GM19099 (cell line): ENCODE measurements around the gene EFCAB14.

Experiments used
- POLR2A ChIP-seq: IDR thresholded peaks from 3 replicates; pipeline ENCODE4 v1.6.1; 2011; ENCODE audit warnings: low read depth; ENCODE audit not compliant: insufficient read length; ENCODE audit errors: extremely low read depth

The EFCAB14 gene

GRCh38 chr1:46725736-46726108, 6.8 kb upstream of the EFCAB14 start:
- TF ChIP-seq POLR2A: no peak

- TF ChIP-seq POLR2A: no peak
Observed at GRCh38 chr1:46724991-46725735, 6.2 kb upstream of the EFCAB14 start.

- TF ChIP-seq POLR2A: no peak
Observed at GRCh38 chr1:46723901-46724300, 5.0 kb upstream of the EFCAB14 start.

DNA sequence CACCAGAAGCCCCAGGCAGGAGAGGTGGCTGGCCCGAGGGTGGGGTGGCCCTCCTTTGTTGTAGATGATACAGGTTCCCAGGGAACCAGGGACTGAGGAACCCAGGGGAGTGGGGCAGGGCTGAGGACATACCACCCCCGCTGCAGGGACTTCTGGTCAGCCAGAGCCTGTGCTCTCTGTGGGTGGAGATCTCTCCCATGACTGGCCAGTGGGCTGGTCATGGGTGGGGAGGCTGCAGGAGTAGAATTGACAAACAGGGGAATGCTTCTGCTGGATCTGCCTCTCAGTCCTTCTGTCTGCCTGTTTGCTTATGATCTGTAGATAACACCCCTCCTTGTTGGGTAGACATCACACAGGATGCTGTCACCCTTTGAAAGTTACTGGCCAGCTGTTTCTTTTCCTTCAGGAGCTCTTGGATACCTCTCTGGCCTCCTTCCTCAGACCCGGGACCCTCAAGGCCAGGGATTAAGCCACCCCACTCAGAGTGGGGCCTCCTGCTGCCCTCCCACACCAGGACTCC, 2.8 kb upstream of the EFCAB14 start:
- no peak for TF ChIP-seq POLR2A

- TF ChIP-seq POLR2A: no peak
Observed at GRCh38 chr1:46721204-46721603, 2.3 kb upstream of the EFCAB14 start.

GRCh38 chr1:46719689-46720088, 775 bp upstream of the EFCAB14 start:
- no peak for TF ChIP-seq POLR2A

GRCh38 chr1:46718340-46718726, 581 bp downstream of the EFCAB14 start:
- no peak for TF ChIP-seq POLR2A

DNA sequence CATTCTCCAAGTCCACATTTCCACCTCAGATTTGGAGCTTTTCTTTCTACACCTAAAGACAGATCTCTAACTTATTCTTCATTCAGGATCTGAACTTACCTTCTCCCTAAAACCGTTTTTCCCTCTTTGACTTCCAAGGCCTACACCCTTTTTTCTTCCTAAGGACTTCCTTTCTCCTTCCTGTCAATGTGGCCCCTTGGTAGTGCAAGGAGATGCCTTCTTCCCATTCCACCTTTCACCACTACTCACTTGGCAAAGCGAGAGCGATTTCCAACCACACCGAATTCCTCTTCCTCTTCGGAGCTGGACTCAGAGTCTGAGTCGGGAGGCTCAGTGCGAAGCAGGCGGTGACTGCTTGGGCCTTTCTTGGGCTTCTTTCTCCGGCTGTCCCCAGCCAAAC, 1.3 kb downstream of the EFCAB14 start:
- no peak for TF ChIP-seq POLR2A

DNA sequence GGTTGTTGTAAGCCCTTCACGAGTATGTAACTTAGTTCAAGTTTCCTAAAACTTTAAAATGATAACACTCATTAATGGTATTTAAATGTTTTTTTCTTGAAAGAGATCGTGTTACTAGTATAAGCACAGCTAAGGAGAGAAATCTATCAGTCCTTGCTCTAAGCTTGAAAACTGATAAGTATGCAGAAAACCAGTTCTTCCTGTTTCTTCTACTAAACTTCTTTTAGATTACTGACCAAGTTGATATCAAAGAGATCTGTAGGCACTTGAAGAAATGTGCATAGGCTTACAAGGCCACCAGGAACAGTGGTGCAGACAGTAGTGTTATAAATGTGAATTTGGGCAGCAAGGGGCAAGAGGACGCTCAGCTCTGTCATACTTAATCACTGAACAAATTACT, 3.9 kb downstream of the EFCAB14 start:
- TF ChIP-seq POLR2A: no peak

GRCh38 chr1:46708121-46708520, 10.8 kb downstream of the EFCAB14 start:
- no peak for TF ChIP-seq POLR2A

- no peak for TF ChIP-seq POLR2A
Observed at GRCh38 chr1:46705408-46705807, 13.5 kb downstream of the EFCAB14 start.

- no peak for TF ChIP-seq POLR2A
Observed at GRCh38 chr1:46703927-46704641, 14.8 kb downstream of the EFCAB14 start.

DNA sequence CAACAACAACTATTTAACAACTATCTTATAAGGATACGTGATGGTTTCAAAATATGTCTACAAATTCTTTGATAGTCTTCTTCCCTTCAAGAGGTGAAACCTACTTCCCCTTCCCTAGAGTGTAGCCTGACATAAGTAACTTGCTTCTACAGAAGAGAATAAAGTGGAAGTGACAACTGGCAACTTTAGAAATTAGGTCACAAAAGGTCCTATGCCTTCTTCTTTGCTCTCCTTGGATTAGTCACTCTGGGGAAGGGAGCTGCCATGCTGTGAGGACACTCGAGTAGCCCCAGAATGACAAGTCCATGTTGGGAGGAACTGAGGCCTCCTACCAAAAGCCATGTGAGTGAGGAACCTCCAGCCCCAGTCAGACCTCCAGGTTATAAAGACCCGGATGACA, 19.2 kb downstream of the EFCAB14 start:
- no peak for TF ChIP-seq POLR2A

- TF ChIP-seq POLR2A: no peak
Observed at GRCh38 chr1:46697053-46697452, 21.9 kb downstream of the EFCAB14 start.

GRCh38 chr1:46692811-46693770, 25.8 kb downstream of the EFCAB14 start:
- no peak for TF ChIP-seq POLR2A
